ENCODE results near the gene CAPN6.

- TF ChIP-seq CTCF (IDR thresholded peaks at IDR 0.05; ENCODE audit: low read depth, low read length, missing input control) (no peak), JUND (IDR thresholded peaks at IDR 0.05) (no peak), EGR1 (IDR thresholded peaks at IDR 0.05; ENCODE audit: low read depth in 2 of 2) (no peak), MAX (IDR thresholded peaks at IDR 0.05) (no peak), ATF3 (IDR thresholded peaks at IDR 0.05) (no peak)
Measured at GRCh38 chrX:111216293-111216801, 53.9 kb downstream of the CAPN6 start.

Measured in liver (tissue), 3 donors.